Measurements from ENCODE around the gene ZNF384.

ZNF384 gene

DNA sequence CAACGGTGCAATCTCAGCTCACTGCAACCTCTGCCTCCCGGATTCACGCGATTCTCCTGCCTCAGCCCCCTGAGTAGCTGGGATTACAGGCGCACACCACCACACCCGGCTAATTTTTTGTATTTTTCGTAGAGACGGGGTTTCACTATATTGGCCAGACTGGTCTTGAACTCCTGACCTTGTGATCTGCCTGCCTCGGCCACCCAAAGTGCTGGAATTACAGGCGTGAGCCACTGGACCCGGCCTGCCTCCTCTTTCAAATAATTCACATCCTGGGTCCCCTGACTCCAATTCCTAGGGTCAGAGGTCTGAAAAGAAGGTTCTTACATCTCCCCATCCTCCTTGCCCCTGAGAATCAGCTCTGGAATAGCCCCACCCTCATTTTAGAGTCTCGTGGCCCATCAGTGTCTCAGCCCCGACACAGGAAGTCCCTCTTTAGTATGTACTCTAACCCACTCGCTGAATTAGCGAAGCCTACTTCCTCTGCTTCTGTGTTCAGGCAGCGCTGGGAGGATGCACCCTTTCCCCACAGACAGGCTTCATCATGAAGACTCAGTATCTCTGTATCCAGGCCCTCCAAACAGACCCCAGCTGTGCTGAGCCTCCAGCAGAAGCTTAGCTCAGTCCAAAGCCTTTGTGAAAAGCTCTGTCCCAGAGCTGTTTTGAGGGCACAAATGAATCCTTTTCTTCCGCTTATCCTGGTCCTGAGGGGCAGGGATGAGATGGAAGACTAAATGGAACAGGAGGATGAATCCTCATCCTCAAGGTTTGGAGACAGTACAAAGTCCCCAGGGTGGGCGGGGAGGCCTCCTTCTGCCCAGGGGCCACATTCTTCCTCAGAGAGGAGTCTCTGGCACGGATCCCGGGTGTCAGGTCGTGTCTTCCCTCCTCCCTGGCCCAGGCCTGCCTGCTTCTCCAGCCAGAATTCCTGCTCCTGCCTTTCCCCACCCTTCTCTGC is 56.9 kb downstream of the ZNF384 start:
- TF ChIP-seq CTCF (IDR thresholded peaks at IDR 0.05; ENCODE audit: insufficient read depth, low read depth, low read length, missing control alignments) = no peak
- H3K4me3 ChIP-seq (ENCODE audit: low read depth, low read length) = peak overlapping the region; percentile 69
- DNase-seq (ENCODE audit: low read depth) = peak; percentile 92

DNA sequence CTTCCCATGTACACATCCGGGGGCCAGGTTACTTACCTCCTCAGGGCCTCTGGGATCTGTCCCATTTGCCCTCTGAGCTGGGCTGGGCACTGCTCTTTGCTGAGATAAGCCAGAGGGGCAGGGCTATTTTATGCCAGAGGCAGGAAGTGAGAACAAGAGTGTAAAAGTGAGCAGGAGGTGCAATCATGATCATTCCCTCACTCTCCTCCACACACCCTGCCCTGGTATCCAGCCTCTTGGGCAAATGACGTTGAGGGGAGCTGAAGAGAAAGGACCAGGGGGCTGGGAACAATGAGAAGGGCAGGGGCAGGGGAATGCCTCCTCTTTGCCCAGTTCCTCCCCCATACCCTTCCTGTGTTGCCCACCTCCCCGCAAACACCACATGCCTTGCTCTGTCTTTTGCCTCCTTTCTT is 57.6 kb downstream of the ZNF384 start:
- H3K4me3 ChIP-seq (ENCODE audit: low read depth, low read length) = peak overlapping the region; percentile 69
- no peak for TF ChIP-seq CTCF (IDR thresholded peaks at IDR 0.05; ENCODE audit: insufficient read depth, low read depth, low read length, missing control alignments)
- peak; percentile 61 for DNase-seq (ENCODE audit: low read depth)

- H3K4me3 ChIP-seq (ENCODE audit: low read depth, low read length) = peak overlapping the region; percentile 69
- no peak for DNase-seq (ENCODE audit: low read depth)
- no peak for TF ChIP-seq CTCF (IDR thresholded peaks at IDR 0.05; ENCODE audit: insufficient read depth, low read depth, low read length, missing control alignments)
Measured at GRCh38 chr12:6630736-6631135, 58.4 kb downstream of the ZNF384 start.

- DNase-seq (ENCODE audit: low read depth) = peak; percentile 75
- no peak for TF ChIP-seq CTCF (IDR thresholded peaks at IDR 0.05; ENCODE audit: insufficient read depth, low read depth, low read length, missing control alignments)
- peak overlapping the region; percentile 50 for H3K4me3 ChIP-seq (ENCODE audit: low read depth, low read length)
Measured at GRCh38 chr12:6627616-6628015, 61.6 kb downstream of the ZNF384 start.

DNA sequence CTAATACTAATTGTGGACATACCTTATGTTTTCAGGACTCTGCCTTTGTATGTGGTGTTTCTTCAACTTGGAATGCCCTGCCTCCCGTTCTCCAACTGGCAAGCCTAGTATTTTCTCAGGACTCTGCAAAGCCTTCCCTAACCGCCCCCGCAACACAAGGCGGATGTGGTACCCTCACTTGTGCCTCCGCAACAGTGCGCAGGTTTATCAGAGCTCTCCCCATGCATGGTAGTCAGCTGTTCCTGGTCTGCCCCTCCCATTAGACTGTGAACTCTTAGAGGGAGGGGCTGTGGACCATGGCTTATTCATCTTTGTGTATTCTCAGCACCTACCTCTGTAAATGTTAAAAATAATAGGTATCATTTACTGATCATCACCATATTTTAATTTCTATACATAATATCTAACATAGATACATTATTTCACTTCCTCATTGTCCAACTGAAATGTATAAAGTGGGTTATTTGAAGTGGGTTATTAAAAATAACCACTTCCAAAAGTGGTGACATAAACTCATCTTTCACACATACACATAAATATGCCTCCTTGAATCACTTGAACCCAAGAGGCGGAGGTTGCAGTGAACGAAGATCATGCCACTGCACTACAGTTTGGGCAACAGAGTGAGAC is 62.4 kb downstream of the ZNF384 start:
- DNase-seq (ENCODE audit: low read depth) = no peak
- no peak for TF ChIP-seq CTCF (IDR thresholded peaks at IDR 0.05; ENCODE audit: insufficient read depth, low read depth, low read length, missing control alignments)
- no peak overlapping the region for H3K4me3 ChIP-seq (ENCODE audit: low read depth, low read length)

GRCh38 chr12:6620885-6621274 is 68.3 kb downstream of the ZNF384 start:
- no peak overlapping the region for H3K4me3 ChIP-seq (ENCODE audit: low read depth, low read length)
- no peak for TF ChIP-seq CTCF (IDR thresholded peaks at IDR 0.05; ENCODE audit: insufficient read depth, low read depth, low read length, missing control alignments)
- no peak for DNase-seq (ENCODE audit: low read depth)

All from GM12865 (cell line).